ENCODE results near the gene MYH7.

MYH7 gene

GRCh38 chr14:23365732-23366425, 69.6 kb downstream of the MYH7 start:
- DNase-seq, result no peak

- no peak for DNase-seq
Observed at GRCh38 chr14:23365036-23365731, 70.3 kb downstream of the MYH7 start, which contains the start of gene EFS. Gene EFS (minus strand): TSS chr14:23365172. CDS start chr14:23365025, 147 bp downstream.

DNA sequence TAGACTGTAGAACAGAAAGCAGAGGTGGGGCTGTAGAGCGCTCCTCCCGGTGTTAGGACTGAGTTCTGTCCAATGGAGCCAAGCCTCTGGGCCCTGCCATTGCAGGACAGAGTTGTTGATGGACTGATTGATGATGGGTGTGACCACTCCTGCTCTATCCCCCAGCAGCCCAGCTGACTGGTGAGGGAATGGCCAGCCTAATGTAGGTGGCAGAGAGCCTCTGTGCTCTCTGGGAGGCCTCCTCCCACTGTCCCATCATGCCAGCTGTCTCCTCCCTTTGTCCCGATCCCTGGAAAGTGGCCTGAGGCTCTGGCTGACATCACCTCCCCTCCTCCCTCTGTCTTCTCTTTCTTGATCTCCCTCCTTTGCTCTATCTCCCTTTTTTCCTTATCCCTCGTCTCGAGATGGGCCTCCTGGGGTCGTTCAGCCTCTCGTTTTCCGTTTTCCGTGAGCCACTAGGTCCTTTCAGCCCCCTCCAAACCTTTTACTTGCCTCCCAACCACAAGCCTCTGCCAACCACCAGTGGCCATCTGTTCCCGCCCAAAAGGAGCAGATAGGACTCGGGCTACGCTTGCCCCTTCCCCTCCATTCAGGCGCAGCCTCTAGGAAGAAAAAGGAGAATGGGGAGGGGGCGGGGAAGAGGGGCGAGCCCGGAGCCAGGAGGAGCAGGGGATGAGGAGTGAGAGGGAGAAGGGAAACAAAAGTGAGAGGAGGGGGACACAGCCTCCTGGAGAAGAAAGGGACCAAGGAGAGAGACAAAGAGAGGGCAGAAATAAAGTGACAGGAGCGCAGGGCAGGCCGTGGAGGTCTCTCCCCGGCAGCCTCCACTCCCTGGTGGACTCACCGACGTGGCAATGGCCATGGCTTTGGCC, 71.1 kb downstream of the MYH7 start:
- DNase-seq, result no peak
